ENCODE data around the gene DCP1A.
"Not testable (repeated sequence)": the region's sequence is repeated elsewhere in the genome, so short reads cannot be mapped to it uniquely, and the experiment has no call there.

Gene DCP1A

DNA sequence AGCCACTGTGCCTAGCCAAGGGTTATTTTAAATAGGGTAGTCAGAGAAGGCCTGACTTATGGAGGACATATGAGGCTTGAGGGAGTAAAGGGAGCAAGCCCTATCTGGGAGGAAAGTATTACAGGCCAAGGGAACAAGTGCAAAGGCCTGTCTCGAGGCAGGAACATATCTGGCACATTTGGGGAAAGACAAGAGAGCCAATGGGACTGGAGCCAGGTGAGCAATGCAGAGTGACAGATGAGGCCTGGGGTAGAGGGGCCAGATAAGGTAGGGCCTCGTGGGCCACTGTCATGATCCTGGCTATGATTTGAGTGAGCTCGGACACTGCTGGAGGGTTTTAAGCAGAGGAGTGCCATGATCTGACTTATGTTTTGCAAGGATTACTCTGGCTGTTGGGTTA is 43.8 kb downstream of the DCP1A start:
- no peaks in the 10 kb centered on the region for H3K4me1 Mint-ChIP-seq
- H3K9me3 Mint-ChIP-seq, result no peaks in the 10 kb centered on the region
- peak overlapping the region; percentile 75 for H3K27ac Mint-ChIP-seq
- peaks cover 51% of the 10 kb centered on the region for H3K36me3 Mint-ChIP-seq (ENCODE audit: low read depth)
- TF ChIP-seq, protein P1, sequence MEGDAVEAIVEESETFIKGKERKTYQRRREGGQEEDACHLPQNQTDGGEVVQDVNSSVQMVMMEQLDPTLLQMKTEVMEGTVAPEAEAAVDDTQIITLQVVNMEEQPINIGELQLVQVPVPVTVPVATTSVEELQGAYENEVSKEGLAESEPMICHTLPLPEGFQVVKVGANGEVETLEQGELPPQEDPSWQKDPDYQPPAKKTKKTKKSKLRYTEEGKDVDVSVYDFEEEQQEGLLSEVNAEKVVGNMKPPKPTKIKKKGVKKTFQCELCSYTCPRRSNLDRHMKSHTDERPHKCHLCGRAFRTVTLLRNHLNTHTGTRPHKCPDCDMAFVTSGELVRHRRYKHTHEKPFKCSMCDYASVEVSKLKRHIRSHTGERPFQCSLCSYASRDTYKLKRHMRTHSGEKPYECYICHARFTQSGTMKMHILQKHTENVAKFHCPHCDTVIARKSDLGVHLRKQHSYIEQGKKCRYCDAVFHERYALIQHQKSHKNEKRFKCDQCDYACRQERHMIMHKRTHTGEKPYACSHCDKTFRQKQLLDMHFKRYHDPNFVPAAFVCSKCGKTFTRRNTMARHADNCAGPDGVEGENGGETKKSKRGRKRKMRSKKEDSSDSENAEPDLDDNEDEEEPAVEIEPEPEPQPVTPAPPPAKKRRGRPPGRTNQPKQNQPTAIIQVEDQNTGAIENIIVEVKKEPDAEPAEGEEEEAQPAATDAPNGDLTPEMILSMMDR (IDR thresholded peaks at IDR 0.05), result no peak
- H3K4me3 Mint-ChIP-seq, result no peak overlapping the region
- H3K27me3 Mint-ChIP-seq (ENCODE audit: low read depth, poor library complexity), result no peaks in the 10 kb centered on the region
- DNase-seq, result no peak

DNA sequence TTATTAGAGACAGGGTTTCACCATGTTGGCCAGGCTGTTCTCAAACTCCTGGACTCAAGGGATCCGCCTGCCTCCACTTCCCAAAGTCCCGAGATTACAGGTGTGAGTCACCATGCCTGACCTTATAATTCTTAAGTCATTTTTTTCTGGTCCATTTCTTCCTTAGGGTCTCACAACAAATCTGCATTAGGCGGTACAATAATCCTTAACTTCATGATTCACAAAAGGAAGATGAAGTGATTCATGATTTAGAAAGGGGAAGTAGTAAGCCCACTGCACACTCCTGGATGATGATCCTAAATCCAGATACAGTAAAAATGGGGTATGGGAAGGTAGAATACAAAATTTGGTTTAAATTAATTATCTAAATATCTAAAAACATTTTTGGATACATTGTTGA is 46.5 kb downstream of the DCP1A start:
- H3K4me1 Mint-ChIP-seq, result no peaks in the 10 kb centered on the region
- H3K36me3 Mint-ChIP-seq (ENCODE audit: low read depth), result peaks cover 53% of the 10 kb centered on the region
- no peaks in the 10 kb centered on the region for H3K9me3 Mint-ChIP-seq
- H3K4me3 Mint-ChIP-seq, result no peak overlapping the region
- TF ChIP-seq, protein P1 (IDR thresholded peaks at IDR 0.05), result no peak
- no peak overlapping the region for H3K27ac Mint-ChIP-seq
- no peaks in the 10 kb centered on the region for H3K27me3 Mint-ChIP-seq (ENCODE audit: low read depth, poor library complexity)
- DNase-seq, result no peak

DNA sequence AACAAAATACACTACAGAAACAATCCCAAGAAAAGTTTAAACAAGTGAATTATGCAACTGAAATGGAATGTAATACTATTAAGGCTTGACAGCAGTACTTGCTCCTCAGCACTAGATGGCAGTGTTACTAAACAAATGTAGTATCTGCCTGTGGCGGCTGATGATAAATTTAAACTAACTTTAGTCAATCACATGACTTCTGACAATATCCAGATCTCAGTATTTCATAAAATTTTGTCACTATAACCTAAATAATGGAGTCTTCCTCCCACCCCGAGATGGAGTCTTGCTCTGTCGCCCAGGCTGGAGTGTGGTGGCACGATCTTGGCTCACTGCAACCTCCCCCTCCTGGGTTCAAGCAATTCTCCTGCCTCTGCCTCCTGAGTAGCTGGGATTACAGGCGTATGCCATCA is 47.7 kb downstream of the DCP1A start:
- not testable (repeated sequence) for H3K4me1 Mint-ChIP-seq; H3K9me3 Mint-ChIP-seq; H3K27me3 Mint-ChIP-seq (ENCODE audit: low read depth, poor library complexity); H3K27ac Mint-ChIP-seq; H3K4me3 Mint-ChIP-seq
- H3K36me3 Mint-ChIP-seq (ENCODE audit: low read depth), result peaks cover 55% of the 10 kb centered on the region
- TF ChIP-seq, protein P1 (IDR thresholded peaks at IDR 0.05), result peak; percentile 84
- DNase-seq, result peak; percentile 12

DNA sequence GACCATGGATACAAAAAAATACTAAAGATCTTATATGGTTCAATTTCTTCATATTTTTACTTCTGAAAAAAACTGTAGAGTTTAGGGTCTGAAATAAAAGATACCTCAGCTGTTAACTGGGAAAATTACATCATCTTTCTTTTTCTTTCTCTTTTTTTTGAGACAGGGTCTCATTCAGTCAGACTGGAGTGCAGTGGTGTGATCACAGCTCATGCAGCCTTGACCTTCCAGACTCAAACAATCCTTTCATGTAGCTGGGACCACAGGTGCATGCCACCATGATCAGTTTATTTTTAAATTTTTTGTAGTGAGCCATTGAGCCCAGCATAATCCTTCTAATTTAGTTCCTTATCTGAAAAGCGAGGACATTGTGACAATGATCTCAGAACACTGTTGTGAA is 51.9 kb downstream of the DCP1A start:
- TF ChIP-seq, protein P1 (IDR thresholded peaks at IDR 0.05), result no peak
- peaks cover 42% of the 10 kb centered on the region for H3K36me3 Mint-ChIP-seq (ENCODE audit: low read depth)
- peaks cover 3% of the 10 kb centered on the region for H3K27me3 Mint-ChIP-seq (ENCODE audit: low read depth, poor library complexity)
- H3K9me3 Mint-ChIP-seq, result no peaks in the 10 kb centered on the region
- DNase-seq, result no peak
- no peak overlapping the region for H3K4me3 Mint-ChIP-seq
- no peaks in the 10 kb centered on the region for H3K4me1 Mint-ChIP-seq
- no peak overlapping the region for H3K27ac Mint-ChIP-seq

DNA sequence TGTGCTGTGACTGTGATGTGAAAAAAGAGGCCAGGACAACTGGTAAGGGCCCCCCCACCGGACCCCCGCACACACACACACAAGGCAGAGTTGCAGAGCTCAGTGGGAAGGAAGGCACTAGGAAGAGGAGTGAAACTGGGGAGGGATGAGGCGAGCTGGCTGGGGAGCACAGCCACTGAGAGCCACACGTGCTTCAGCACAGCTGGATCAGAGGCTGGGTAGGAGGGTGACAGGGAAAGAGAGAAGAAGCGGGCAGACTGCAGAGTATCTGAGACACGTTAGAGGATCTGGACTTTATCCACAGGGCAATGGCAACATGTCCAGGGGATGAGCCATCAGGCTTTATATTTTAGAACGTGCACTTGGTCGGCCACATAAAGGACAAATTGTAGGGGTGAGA is 53.5 kb downstream of the DCP1A start:
- TF ChIP-seq, protein P1 (IDR thresholded peaks at IDR 0.05), result no peak
- Mint-ChIP-seq H3K9me3 (no peaks in the 10 kb centered on the region), H3K27ac (peak overlapping the region; percentile 12), H3K4me1 (no peaks in the 10 kb centered on the region), H3K4me3 (no peak overlapping the region), H3K27me3 (ENCODE audit: low read depth, poor library complexity) (peaks cover 3% of the 10 kb centered on the region), H3K36me3 (ENCODE audit: low read depth) (peaks cover 43% of the 10 kb centered on the region)
- DNase-seq, result no peak

DNA sequence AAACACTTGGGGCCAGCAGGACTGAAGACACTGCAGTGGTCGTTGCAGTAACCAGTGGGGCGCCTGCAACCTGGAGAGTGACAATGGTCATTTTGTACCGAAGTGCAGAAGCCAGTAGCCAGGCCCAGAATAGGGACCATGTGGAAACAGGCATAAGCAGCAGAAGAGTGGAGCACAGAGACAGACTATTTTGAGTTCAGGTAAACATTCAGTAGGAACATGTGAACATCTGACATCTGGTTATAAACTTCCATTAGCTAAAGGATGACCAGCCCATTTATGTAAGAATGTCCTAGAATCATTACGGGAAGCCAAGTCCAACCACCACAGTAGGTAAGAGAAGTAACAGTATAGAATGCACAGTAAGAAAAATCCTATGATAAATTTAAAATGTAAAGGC is 59.1 kb downstream of the DCP1A start:
- no peak for DNase-seq
- H3K27me3 Mint-ChIP-seq (ENCODE audit: low read depth, poor library complexity), result no peaks in the 10 kb centered on the region
- H3K4me3 Mint-ChIP-seq, result no peak overlapping the region
- H3K27ac Mint-ChIP-seq, result peak overlapping the region; percentile 41
- peaks cover 57% of the 10 kb centered on the region for H3K36me3 Mint-ChIP-seq (ENCODE audit: low read depth)
- TF ChIP-seq, protein P1 (IDR thresholded peaks at IDR 0.05), result no peak
- peaks cover 6% of the 10 kb centered on the region for H3K4me1 Mint-ChIP-seq
- H3K9me3 Mint-ChIP-seq, result no peaks in the 10 kb centered on the region
